Measurements from ENCODE around the gene UTF1.

GRCh38 chr10:133252223-133252552 lies 22.2 kb downstream of the UTF1 start:
- TF ChIP-seq EZH2 (IDR thresholded peaks at IDR 0.05; ENCODE audit: borderline replicate concordance, insufficient read depth, low read length, poor library complexity, severe bottlenecking) (no peak), CTCF (IDR thresholded peaks at IDR 0.05; ENCODE audit: poor library complexity, severe bottlenecking) (no peak)
